Pulmonary artery endothelial cell (primary cell): ENCODE data around the gene KRT85. TPM values are rescaled to one million over a fixed set of nuclear protein-coding genes. Genes with fewer than 3 reads are reported as not detected.

ENCODE experiments used
- DNase-seq: peaks from one replicate; pipeline ENCODE4 v3.0.0-alpha.2; 2011; ENCODE audit warnings: low read depth, low spot score
- total RNA-seq: library from RNA; depleted of rRNA; stranded (reverse); fragments of >200 nt; gene quantifications from 2 replicates; pipeline ENCODE4 v1.2.3, GENCODE V29; 2014

Gene KRT85
- total RNA-seq, 1 donor from 2014 or later = under 0.01 TPM

GRCh38 chr12:52395761-52396434, 28.6 kb upstream of the KRT85 start:
- DNase-seq = no peak

DNA sequence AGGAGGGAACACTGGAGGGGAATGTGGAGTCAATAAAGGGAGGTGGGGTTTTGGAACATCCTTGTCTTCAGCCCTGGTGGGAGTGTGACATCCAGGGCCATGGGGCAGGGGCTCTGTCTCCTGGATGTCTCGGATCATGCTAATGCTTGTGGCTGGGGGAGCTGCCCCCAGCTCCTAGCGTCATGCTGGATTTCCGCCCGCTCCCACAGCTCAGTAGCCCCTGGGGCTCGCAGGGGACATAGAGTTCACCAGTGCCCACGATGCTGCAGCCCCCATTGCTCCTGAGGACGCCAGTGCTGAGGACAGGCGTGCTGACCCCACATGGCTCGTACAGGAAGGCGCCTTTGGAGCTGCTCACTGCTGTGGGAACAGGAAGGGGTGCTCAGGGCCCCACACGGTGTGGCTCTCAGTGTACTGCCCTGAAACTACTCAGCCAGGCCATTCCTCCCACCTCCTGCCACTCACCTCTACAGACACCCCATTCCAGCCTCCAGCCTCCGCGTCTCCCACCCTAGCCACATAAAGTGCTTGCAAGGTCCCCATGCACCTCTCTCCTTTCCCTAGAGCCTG, 27.6 kb upstream of the KRT85 start:
- no peak for DNase-seq

- no peak for DNase-seq
These were observed 25.3 kb upstream of the KRT85 start for GRCh38 chr12:52392465-52393007.

DNA sequence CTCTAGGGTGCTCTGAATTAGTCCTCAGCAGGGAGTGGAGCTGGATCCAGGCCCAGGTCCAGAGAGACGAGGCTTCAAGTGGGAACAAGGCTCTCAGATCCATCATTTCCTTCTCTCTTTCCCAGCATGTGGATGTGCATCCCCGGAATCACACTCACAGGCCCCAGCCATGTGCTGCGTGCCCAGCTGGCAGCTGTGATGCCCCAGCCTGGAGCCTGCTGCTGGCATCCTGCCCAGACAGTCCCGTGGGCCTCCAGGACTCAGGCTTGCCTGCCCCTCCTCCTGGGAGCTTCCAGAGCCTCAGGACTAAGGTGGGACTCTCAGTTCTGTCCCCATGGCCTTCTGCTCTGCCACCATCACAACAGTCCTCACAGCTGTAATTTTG, 24.3 kb upstream of the KRT85 start:
- DNase-seq = no peak

DNA sequence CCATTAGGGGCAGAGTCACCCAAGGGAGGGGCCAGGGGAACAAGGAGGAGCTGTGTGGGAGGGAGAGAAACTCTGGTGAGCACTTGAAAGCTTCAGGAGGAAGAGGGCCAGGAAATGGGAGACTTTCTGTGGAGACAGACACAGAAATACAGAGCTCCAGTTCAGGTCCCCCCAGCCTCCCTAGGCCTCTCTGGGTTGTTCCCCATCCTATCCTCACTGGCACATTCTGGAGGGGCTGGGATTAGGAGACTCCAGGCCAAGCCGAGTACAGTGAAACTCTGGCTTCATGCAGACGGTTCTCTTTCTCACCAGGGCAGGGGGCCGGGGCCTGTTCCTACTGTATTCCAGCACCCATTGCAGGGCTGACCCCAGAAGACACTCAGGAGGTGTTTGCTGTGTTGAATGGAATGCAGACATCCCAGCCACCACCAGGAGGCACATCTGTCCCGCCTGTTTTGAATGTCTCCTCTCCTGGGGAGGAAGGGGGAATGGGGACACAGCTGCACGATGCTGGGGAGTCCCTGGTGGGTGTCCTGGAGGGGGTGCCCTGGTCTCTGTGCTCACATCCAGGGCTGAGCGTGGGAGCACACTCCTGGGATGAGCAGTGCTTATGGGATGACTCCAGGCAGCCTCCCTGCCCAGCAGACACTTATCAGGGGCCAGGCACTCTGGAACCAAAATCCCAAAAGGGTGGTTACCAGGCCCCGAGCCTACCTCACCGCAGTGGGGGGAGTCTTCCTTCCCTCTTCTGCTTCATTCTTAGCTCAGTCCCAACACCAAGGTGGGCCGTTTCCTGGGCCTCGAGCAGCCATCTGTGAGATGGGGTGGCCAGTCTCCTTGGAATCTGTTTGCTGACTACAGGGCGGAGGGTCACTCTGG, 23.7 kb upstream of the KRT85 start:
- no peak for DNase-seq

- no peak for DNase-seq
These were observed 22.3 kb upstream of the KRT85 start for GRCh38 chr12:52389313-52390207.

DNA sequence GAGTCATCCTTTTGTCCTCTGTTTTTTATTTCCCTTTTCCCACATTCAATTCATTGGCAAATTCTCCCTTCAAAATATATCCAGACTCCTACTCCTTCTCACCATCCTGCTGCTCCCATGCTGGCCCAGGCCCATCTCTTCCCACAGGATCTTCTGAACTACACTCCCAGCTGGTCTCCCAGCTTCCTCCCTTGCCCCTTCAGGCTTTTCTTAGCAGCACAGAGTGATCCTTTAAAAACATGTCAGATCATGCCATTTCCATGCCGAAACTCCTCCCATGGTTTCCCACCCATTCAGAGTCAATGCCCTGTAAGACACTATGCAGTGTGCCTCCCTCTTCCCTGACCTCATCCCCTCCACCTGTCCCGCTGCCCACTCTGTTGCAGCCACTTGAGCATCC, 20.6 kb upstream of the KRT85 start:
- DNase-seq = no peak

GRCh38 chr12:52385226-52385702, 18.0 kb upstream of the KRT85 start, which contains the start of gene KRT84:
KRT84 (minus strand) TSS chr12:52385652; CDS start chr12:52385585, 67 bp downstream.
- DNase-seq = no peak

GRCh38 chr12:52383331-52383730, 16.1 kb upstream of the KRT85 start:
- no peak for DNase-seq

GRCh38 chr12:52382854-52383253, 15.6 kb upstream of the KRT85 start:
- DNase-seq = no peak

- no peak for DNase-seq
These were observed 13.9 kb upstream of the KRT85 start for GRCh38 chr12:52381206-52381605.

DNA sequence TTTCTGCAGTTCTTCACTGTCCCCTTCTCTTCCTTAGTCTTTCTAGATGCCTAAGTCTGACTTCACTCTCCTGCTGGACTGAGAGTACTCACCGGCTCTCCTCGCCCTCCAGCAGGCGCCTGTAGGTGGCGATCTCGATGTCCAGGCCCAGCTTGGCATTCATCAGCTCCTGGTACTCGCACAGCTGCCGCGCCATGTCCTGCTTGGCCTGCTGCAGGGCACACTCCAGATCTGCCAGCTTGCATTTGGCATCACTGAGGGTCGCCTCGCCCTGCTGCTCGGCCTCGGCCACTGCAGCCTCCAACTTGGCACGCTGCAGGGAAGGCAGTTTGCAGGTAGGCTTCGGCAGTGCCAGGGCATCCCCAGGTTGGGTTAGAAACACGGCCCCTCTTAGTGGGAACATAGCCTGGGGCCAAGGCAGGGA, 13.0 kb upstream of the KRT85 start:
- DNase-seq = no peak

GRCh38 chr12:52379536-52379935, 12.3 kb upstream of the KRT85 start:
- DNase-seq = no peak

GRCh38 chr12:52378091-52378490, 10.8 kb upstream of the KRT85 start:
- no peak for DNase-seq

DNA sequence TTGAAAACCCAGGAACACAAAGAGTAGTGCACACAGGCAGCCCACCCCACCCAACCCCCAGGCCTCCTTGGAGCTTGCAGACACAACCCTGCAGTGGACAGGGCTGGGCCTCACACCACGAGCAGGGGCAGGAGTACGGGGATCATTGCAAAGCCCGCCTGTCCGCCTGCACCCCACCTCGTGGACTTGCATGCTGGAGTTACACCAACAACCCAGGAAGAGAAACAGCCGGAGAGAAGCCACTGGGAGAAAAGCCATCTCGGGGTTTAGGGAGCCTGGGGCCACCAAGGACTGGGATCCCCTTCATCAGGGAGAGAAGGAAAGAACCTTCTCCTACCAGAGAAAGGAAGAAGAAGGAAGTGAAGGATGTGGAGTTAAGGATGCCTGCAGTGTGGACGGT, 10.0 kb upstream of the KRT85 start:
- no peak for DNase-seq

GRCh38 chr12:52372216-52373154, 5.2 kb upstream of the KRT85 start:
- peak; percentile 44 for DNase-seq

DNA sequence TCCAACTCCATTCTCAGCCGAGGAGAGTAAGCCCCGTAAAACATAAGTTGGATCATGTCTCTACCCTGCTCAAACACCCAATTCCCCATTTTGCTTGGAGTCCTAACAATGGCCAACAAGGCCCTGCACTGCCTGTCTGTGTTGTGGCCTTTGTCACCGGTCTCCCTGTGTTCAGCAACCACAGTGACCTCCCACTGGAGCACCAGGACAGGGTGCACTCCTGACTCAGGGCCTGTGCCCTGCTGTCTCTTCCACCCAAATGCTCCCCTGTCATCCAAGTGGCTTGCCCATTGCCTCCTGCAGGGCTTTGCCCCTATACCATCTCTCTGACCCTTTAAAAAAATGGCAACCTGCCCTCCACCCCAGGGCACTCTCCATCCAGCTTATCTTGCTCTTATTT, 4.4 kb upstream of the KRT85 start:
- no peak for DNase-seq

- peak; percentile 13 for DNase-seq
These were observed 3.8 kb upstream of the KRT85 start for GRCh38 chr12:52370926-52371608.

DNA sequence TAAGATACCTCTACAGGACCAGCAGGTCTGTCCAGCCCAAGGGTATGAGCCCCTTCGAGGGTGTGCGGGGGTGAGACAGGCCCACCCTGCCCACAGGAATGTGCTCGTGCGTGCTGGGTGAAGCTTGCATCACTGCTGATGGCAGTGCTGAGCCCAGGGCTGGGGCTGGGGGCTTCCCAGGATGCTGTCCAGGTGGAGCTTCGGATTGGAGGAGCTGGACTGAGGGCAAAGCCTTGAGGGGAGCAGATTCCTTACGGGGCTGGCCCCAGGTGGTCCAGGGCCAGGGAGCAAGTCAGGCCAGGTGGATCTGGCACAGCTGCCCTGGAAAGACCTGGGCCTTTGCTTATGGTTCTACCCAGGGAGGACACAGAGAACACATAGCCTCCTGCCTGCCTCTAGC, 2.5 kb upstream of the KRT85 start:
- no peak for DNase-seq
